HepG2 (cell line): Measurements from ENCODE around the gene FOSB. TPM values are rescaled to one million over a fixed set of nuclear protein-coding genes. Genes with fewer than 3 reads are reported as not detected.

Experiments
- CREB1 ChIP-seq, 2 experiments: fragments of 450-650 bp in 1 of 2; IDR thresholded peaks; 2 replicates each; pipeline ENCODE4 v1.6.1; 2016 to 2017; ENCODE audit warnings: control low read depth in 1 of 2, mild to moderate bottlenecking in 1 of 2, missing compliant biosample characterization in 1 of 2, missing genetic modification characterization in 1 of 2
- FOXK1 ChIP-seq: sonication (generic); formaldehyde crosslinking; IDR thresholded peaks from 2 replicates; pipeline ENCODE4 v1.4.0; 2020; ENCODE audit warnings: low read depth, missing genetic modification reagents, borderline replicate concordance
- FOXM1 ChIP-seq: sonication (generic); formaldehyde crosslinking; IDR thresholded peaks from 2 replicates; pipeline ENCODE4 v1.5.0; 2020; ENCODE audit warnings: missing genetic modification reagents
- FOXP1 ChIP-seq, 2 experiments: fragments of 450-650 bp in 1 of 2; IDR thresholded peaks; 2 replicates each; pipeline ENCODE4 v1.6.1; 2017 to 2018; ENCODE audit warnings: antibody characterized with exemption in 1 of 2
- MTA3 ChIP-seq: sonication (generic); formaldehyde crosslinking; IDR thresholded peaks from 2 replicates; pipeline ENCODE4 v1.4.0; 2020; ENCODE audit warnings: missing genetic modification reagents
- PREB ChIP-seq: sonication (generic); formaldehyde crosslinking; IDR thresholded peaks from 2 replicates; pipeline ENCODE4 v1.4.0; 2020; ENCODE audit warnings: missing genetic modification reagents
- RFX3 ChIP-seq: IDR thresholded peaks from 2 replicates; pipeline ENCODE4 v1.6.1; 2016; ENCODE audit warnings: missing biosample characterization, missing genetic modification reagents
- SCMH1 ChIP-seq: sonication (generic); formaldehyde crosslinking; IDR thresholded peaks from 2 replicates; pipeline ENCODE4 v1.9.0; 2021; ENCODE audit warnings: missing genetic modification reagents, mild to moderate bottlenecking, borderline replicate concordance
- ZBED4 ChIP-seq: sonication (generic); formaldehyde crosslinking; IDR thresholded peaks from 2 replicates; pipeline ENCODE4 v1.4.0; 2020; ENCODE audit warnings: missing genetic modification reagents, borderline replicate concordance
- ZBTB20 ChIP-seq: sonication (generic); formaldehyde crosslinking; IDR thresholded peaks from 2 replicates; pipeline ENCODE4 v1.8.1; 2023; ENCODE audit warnings: missing genetic modification reagents, low read depth, mild to moderate bottlenecking, borderline replicate concordance
- ZIK1 ChIP-seq: sonication (generic); formaldehyde crosslinking; IDR thresholded peaks from 2 replicates; pipeline ENCODE4 v1.5.0; 2020; ENCODE audit warnings: mild to moderate bottlenecking, low read depth, missing genetic modification reagents, borderline replicate concordance
- ZNF12 ChIP-seq: sonication (generic); formaldehyde crosslinking; IDR thresholded peaks from 2 replicates; pipeline ENCODE4 v1.5.0; 2020; ENCODE audit warnings: missing genetic modification reagents
- ZNF367 ChIP-seq: sonication (generic); formaldehyde crosslinking; IDR thresholded peaks from 2 replicates; pipeline ENCODE4 v1.4.0; 2020; ENCODE audit warnings: missing genetic modification reagents, borderline replicate concordance
- ZNF652 ChIP-seq: IDR thresholded peaks from 2 replicates; pipeline ENCODE4 v1.6.1; 2016; ENCODE audit warnings: low read depth, borderline replicate concordance
- ZNF781 ChIP-seq: sonication (generic); formaldehyde crosslinking; IDR thresholded peaks from 2 replicates; pipeline ENCODE4 v1.5.1; 2020; ENCODE audit warnings: borderline replicate concordance, mild to moderate bottlenecking, missing genetic modification reagents; ENCODE audit errors: not compliant biosample characterization
- ZNF792 ChIP-seq: IDR thresholded peaks from 2 replicates; pipeline ENCODE4 v1.6.1; 2016
- polyA plus RNA-seq, 8 experiments: library from polyadenylated mRNA; depleted of rRNA in 3 of 8; stranded (reverse) in 7 of 8; unstranded in 1 of 8; fragments of >200 nt; fragmentation: Illumina TruSeq in 4 of 8; extraction: Trizol in 4 of 8; gene quantifications; 2 replicates each; pipeline versions ENCODE4 v1.2.1 to v1.2.3, GENCODE V29; 2011 to 2016; ENCODE audit warnings: low read depth in 4 of 8, missing spikeins in 1 of 8, mixed read lengths in 1 of 8; ENCODE audit not compliant: insufficient read depth in 1 of 8
- total RNA-seq, 5 experiments: library from RNA; depleted of rRNA; stranded (reverse); fragments of >200 nt; fragmentation: Illumina TruSeq; extraction: Trizol; gene quantifications; 2 replicates each; pipeline ENCODE4 v1.2.3, GENCODE V29; 2016; ENCODE audit warnings: low read depth in 1 of 5
- TF ChIP-seq, protein P1 (sequence below): sonication (generic); formaldehyde crosslinking; IDR thresholded peaks from 2 replicates; pipeline ENCODE4 v1.4.0; 2020; ENCODE audit warnings: missing genetic modification reagents

Gene FOSB
- total and polyA plus RNA-seq, 2 of the 13 experiments (the other 11 are each of a cell fraction or from before 2014, with no cell fraction given): 2.8 to 6.0 TPM

- TF ChIP-seq, protein P1, sequence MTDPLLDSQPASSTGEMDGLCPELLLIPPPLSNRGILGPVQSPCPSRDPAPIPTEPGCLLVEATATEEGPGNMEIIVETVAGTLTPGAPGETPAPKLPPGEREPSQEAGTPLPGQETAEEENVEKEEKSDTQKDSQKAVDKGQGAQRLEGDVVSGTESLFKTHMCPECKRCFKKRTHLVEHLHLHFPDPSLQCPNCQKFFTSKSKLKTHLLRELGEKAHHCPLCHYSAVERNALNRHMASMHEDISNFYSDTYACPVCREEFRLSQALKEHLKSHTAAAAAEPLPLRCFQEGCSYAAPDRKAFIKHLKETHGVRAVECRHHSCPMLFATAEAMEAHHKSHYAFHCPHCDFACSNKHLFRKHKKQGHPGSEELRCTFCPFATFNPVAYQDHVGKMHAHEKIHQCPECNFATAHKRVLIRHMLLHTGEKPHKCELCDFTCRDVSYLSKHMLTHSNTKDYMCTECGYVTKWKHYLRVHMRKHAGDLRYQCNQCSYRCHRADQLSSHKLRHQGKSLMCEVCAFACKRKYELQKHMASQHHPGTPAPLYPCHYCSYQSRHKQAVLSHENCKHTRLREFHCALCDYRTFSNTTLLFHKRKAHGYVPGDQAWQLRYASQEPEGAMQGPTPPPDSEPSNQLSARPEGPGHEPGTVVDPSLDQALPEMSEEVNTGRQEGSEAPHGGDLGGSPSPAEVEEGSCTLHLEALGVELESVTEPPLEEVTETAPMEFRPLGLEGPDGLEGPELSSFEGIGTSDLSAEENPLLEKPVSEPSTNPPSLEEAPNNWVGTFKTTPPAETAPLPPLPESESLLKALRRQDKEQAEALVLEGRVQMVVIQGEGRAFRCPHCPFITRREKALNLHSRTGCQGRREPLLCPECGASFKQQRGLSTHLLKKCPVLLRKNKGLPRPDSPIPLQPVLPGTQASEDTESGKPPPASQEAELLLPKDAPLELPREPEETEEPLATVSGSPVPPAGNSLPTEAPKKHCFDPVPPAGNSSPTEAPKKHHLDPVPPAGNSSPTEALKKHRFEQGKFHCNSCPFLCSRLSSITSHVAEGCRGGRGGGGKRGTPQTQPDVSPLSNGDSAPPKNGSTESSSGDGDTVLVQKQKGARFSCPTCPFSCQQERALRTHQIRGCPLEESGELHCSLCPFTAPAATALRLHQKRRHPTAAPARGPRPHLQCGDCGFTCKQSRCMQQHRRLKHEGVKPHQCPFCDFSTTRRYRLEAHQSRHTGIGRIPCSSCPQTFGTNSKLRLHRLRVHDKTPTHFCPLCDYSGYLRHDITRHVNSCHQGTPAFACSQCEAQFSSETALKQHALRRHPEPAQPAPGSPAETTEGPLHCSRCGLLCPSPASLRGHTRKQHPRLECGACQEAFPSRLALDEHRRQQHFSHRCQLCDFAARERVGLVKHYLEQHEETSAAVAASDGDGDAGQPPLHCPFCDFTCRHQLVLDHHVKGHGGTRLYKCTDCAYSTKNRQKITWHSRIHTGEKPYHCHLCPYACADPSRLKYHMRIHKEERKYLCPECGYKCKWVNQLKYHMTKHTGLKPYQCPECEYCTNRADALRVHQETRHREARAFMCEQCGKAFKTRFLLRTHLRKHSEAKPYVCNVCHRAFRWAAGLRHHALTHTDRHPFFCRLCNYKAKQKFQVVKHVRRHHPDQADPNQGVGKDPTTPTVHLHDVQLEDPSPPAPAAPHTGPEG: no peak
- no peak for TF ChIP-seq FOXP1 (IDR thresholded peaks at IDR 0.05)
- peak; percentile 49; the same call in 1 of the 2 replicates for TF ChIP-seq FOXP1 (CRISPR knock-in tag; IDR thresholded peaks at IDR 0.05)
- no peak for TF ChIP-seq ZNF792
- TF ChIP-seq ZBED4 (CRISPR knock-in tag): no peak
- TF ChIP-seq FOXM1 (CRISPR knock-in tag): no peak
- no peak for TF ChIP-seq ZNF367
- TF ChIP-seq SCMH1: no peak
- TF ChIP-seq MTA3 (CRISPR knock-in tag): no peak
- 0 out of 2 replicates have a peak, but pooled peaks have one; percentile 3 for TF ChIP-seq CREB1 (IDR thresholded peaks at IDR 0.05)
- peak; percentile 72 for TF ChIP-seq CREB1 (CRISPR knock-in tag; IDR thresholded peaks at IDR 0.05)
- no peak for TF ChIP-seq ZNF12 (CRISPR knock-in tag)
- no peak for TF ChIP-seq RFX3 (CRISPR knock-in tag)
- TF ChIP-seq PREB (CRISPR knock-in tag): no peak
- TF ChIP-seq ZIK1 (CRISPR knock-in tag): no peak
- TF ChIP-seq ZNF781 (CRISPR knock-in tag): no peak
- TF ChIP-seq FOXK1 (CRISPR knock-in tag): peak; percentile 76
- TF ChIP-seq ZBTB20 (CRISPR knock-in tag): peak; percentile 67; the same call in 1 of the 2 replicates
- no peak for TF ChIP-seq ZNF652 (CRISPR knock-in tag)
Observed at GRCh38 chr19:45455707-45456499, 11.9 kb upstream of the FOSB start (continued).
